Measurements from ENCODE around the gene HIF1AN. TPM values are rescaled to one million over a fixed set of nuclear protein-coding genes. Genes with fewer than 3 reads are reported as not detected.

The HIF1AN gene
- total RNA-seq, 2 donors from 2014 or later: 7.3 to 9.9 TPM

DNA sequence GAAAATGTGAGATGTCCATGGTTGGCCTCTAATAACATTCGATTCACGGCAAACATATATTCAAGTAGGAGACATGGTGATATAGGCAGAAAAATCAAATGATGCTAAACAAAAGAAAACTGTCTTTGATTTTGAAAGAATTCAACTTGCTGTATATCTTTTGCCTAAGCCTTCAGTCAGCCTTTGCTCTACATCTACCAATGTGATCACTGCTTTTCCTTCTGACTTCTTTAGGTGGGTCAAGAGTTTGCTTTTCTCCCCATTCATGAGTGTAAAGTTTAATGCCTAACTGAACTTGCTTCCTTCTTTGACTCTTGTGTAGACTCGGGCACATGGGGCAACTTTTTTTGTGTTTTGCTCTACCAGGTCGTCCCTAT lies 417 bp upstream of the HIF1AN start:
- H3K4me1 ChIP-seq: peaks cover 33% of the 10 kb centered on the region
- DNase-seq (no peak), ATAC-seq (no peak)
- TF ChIP-seq POLR2A (IDR thresholded peaks at IDR 0.05): no peak
- TF ChIP-seq, protein P1, sequence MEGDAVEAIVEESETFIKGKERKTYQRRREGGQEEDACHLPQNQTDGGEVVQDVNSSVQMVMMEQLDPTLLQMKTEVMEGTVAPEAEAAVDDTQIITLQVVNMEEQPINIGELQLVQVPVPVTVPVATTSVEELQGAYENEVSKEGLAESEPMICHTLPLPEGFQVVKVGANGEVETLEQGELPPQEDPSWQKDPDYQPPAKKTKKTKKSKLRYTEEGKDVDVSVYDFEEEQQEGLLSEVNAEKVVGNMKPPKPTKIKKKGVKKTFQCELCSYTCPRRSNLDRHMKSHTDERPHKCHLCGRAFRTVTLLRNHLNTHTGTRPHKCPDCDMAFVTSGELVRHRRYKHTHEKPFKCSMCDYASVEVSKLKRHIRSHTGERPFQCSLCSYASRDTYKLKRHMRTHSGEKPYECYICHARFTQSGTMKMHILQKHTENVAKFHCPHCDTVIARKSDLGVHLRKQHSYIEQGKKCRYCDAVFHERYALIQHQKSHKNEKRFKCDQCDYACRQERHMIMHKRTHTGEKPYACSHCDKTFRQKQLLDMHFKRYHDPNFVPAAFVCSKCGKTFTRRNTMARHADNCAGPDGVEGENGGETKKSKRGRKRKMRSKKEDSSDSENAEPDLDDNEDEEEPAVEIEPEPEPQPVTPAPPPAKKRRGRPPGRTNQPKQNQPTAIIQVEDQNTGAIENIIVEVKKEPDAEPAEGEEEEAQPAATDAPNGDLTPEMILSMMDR (IDR thresholded peaks at IDR 0.05): no peak
- H3K36me3 ChIP-seq (replicated peaks in 1 of 2; ENCODE audit: insufficient read depth in 1 of 2, low read depth in 2 of 2): peaks cover 0 to 2% of the 10 kb centered on the region in 2 donors
- no peaks in the 10 kb centered on the region for H3K9me3 ChIP-seq
- H3K27ac ChIP-seq: peak overlapping the region in 3 of 4 donors; percentile 22 to 51 (median 37)
- intact Hi-C loops (cut with DNase I): no loop called here
- no peak overlapping the region for H3K4me3 ChIP-seq
- H3K27me3 ChIP-seq: no peaks in the 10 kb centered on the region
- 48% methylated on average over 4 of the region's 4 CpGs for WGBS, 2 donors

DNA sequence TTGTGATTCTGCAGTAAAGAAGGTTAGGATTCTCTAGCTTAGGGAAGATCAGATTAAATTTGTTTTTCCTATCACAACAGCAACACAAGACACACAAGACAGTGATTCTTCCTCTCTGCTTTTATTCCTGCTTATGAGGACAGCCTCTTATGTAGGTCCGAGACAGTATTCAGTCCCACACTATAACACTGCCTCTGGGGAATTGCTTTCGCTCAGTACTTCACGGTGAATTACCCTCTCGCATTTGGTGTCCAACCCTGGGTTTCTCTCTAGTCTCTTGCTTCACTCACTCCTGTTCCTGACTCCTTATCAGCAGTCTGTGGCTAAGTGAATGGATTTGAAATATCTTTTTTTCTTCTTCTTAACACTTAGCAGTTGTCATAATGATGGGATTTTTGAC lies 1.7 kb downstream of the HIF1AN start:
- H3K27me3 ChIP-seq: no peaks in the 10 kb centered on the region
- H3K27ac ChIP-seq: no peak overlapping the region
- no peak for DNase-seq
- intact Hi-C loops (cut with DNase I): no loop called here
- H3K4me3 ChIP-seq: no peak overlapping the region
- peaks cover 32% of the 10 kb centered on the region for H3K4me1 ChIP-seq
- peaks cover 0 to 7% of the 10 kb centered on the region in 2 donors for H3K36me3 ChIP-seq (replicated peaks in 1 of 2; ENCODE audit: insufficient read depth in 1 of 2, low read depth in 2 of 2)
- no peak for ATAC-seq
- WGBS, 2 donors: 78 to 90% methylated on average over 4 of the region's 4 CpGs
- H3K9me3 ChIP-seq: no peaks in the 10 kb centered on the region
- TF ChIP-seq, protein P1 (IDR thresholded peaks at IDR 0.05): no peak
- no peak for TF ChIP-seq POLR2A (IDR thresholded peaks at IDR 0.05)

DNA sequence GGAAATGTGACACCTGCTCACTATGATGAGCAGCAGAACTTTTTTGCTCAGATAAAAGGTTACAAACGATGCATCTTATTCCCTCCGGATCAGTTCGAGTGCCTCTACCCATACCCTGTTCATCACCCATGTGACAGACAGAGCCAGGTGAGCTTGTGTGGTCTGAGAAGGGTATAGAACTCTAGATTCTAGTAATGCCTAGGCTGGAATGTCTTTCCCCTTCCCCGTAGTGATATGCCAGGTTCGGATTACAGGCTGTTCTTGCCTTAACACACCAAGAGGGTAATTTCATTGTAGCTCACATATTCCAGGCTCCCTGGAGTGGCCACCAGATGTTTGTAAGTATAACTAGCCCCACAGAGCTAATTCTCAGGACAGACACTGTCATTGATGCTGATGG lies 9.2 kb downstream of the HIF1AN start:
- TF ChIP-seq POLR2A (IDR thresholded peaks at IDR 0.05): no peak
- TF ChIP-seq, protein P1 (IDR thresholded peaks at IDR 0.05): no peak
- peaks cover 9 to 29% of the 10 kb centered on the region in 2 donors for H3K36me3 ChIP-seq (replicated peaks in 1 of 2; ENCODE audit: insufficient read depth in 1 of 2, low read depth in 2 of 2)
- 89 to 94% methylated on average over 5 of the region's 5 CpGs for WGBS, 2 donors

DNA sequence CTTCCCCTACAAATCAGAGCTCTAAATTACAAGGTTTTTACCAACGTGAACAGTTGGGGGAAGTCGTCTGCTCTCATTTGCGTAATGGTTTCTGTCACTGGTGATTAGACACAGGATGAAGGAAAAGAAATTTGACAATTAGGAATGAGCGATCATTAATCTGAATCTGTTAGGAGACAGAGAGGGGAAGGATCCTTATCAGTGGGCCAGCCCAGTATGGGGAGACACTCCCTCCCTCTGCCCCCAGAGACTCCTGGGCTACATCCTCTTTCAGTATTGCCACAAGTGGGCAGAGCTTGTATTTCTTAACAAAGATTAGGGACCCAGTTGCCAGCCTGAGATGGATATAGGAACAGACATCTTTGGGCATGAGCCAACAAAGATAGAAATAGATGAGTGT lies 15.5 kb downstream of the HIF1AN start:
- H3K4me1 ChIP-seq: peaks cover 10% of the 10 kb centered on the region
- H3K27me3 ChIP-seq: no peaks in the 10 kb centered on the region
- 79 to 84% methylated on average over 4 of the region's 4 CpGs for WGBS, 2 donors
- H3K9me3 ChIP-seq: no peaks in the 10 kb centered on the region
- no peak for ATAC-seq
- DNase-seq: no peak
- no peak overlapping the region for H3K27ac ChIP-seq
- H3K4me3 ChIP-seq: no peak overlapping the region
- peaks cover 9 to 20% of the 10 kb centered on the region in 2 donors for H3K36me3 ChIP-seq (replicated peaks in 1 of 2; ENCODE audit: insufficient read depth in 1 of 2, low read depth in 2 of 2)
- intact Hi-C loops (cut with DNase I): no loop called here
- TF ChIP-seq, protein P1 (IDR thresholded peaks at IDR 0.05): no peak
- TF ChIP-seq POLR2A (IDR thresholded peaks at IDR 0.05): no peak

More for the DNA sequence above, 9.2 kb downstream of the HIF1AN start:
- Histone ChIP-seq H3K4me1 (no peaks in the 10 kb centered on the region), H3K4me3 (no peak overlapping the region), H3K27me3 (no peaks in the 10 kb centered on the region), H3K9me3 (no peaks in the 10 kb centered on the region), H3K27ac (no peak overlapping the region)
- intact Hi-C loops (cut with DNase I): no loop called here
- DNase-seq (no peak), ATAC-seq (no peak)

DNA sequence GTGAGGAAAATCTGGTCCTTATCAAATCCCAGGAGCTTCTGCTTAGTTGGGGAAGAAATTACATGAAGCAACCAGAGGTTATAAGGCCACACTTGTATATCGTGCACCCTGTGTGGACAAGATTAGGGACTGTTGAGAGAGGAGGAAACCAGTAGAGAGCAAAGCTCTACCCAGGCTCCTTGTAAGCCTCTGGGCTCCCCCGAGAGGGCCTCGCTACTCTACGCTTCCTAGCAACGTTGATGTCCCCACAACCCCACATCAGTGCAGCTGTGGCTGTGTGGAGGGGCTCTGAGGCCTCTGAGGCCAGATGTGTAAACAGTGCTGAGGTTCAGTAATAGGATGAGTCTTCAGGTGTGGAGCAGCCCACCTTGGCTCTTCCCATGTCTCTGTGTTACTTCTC lies 16.0 kb downstream of the HIF1AN start:
- ATAC-seq (no peak), DNase-seq (no peak)
- intact Hi-C loops (cut with DNase I): no loop called here
- 77 to 79% methylated on average over 4 to 5 of the region's 5 CpGs for WGBS, 2 donors
- H3K27ac ChIP-seq: no peak overlapping the region
- H3K36me3 ChIP-seq (replicated peaks in 1 of 2; ENCODE audit: insufficient read depth in 1 of 2, low read depth in 2 of 2): peaks cover 9 to 16% of the 10 kb centered on the region in 2 donors
- peaks cover 10% of the 10 kb centered on the region for H3K4me1 ChIP-seq
- H3K27me3 ChIP-seq: no peaks in the 10 kb centered on the region
- TF ChIP-seq, protein P1 (IDR thresholded peaks at IDR 0.05): no peak
- TF ChIP-seq POLR2A (IDR thresholded peaks at IDR 0.05): no peak
- no peaks in the 10 kb centered on the region for H3K9me3 ChIP-seq
- H3K4me3 ChIP-seq: no peak overlapping the region
